CD8-positive, alpha-beta memory T cell (primary cell): ENCODE data around the gene C1orf105. TPM values are rescaled to one million over a fixed set of nuclear protein-coding genes. Genes with fewer than 3 reads are reported as not detected.

Source experiments
- CTCF ChIA-PET: fragments of 350-600 bp; sonication (Branson Sonifier 250); formaldehyde crosslinking; loops from one replicate; lab custom pipeline; 2021; ENCODE audit warnings: antibody characterized with exemption; lab: Charles Lee
- POLR2A ChIA-PET: fragments of 350-600 bp; sonication (Branson Sonifier 250); formaldehyde crosslinking; loops from one replicate; lab custom pipeline; 2021; ENCODE audit warnings: antibody characterized with exemption; lab: Charles Lee
- DNase-seq, 5 donors: peaks; one replicate each; pipeline versions ENCODE4 v3.0.0 to v3.0.0-alpha.2; 2020 to 2022; ENCODE audit warnings: mixed read lengths in 1 of 5
- H3K27ac ChIP-seq: one replicate; pipeline ENCODE4 v1.7.0; 2013; ENCODE audit warnings: low read depth, mild to moderate bottlenecking, low read length, moderate library complexity
- H3K27me3 ChIP-seq: 2 replicates; pipeline ENCODE4 v1.7.0; 2013; ENCODE audit warnings: low read length, mild to moderate bottlenecking; ENCODE audit not compliant: insufficient read depth, poor library complexity, severe bottlenecking
- H3K36me3 ChIP-seq: 2 replicates; pipeline ENCODE4 v1.7.0; 2013; ENCODE audit warnings: mild to moderate bottlenecking, low read length, moderate library complexity; ENCODE audit not compliant: insufficient read depth
- H3K4me1 ChIP-seq: 2 replicates; pipeline ENCODE4 v1.7.0; 2013; ENCODE audit warnings: mild to moderate bottlenecking, low read length, moderate library complexity; ENCODE audit not compliant: insufficient read depth
- H3K4me3 ChIP-seq: 2 replicates; pipeline ENCODE4 v1.7.0; 2013; ENCODE audit warnings: mild to moderate bottlenecking, low read length
- H3K9me3 ChIP-seq: 2 replicates; pipeline ENCODE4 v1.7.0; 2013; ENCODE audit warnings: mild to moderate bottlenecking, low read length
- H3K27ac Mint-ChIP-seq, 8 donors: one replicate each; pipeline ENCODE4 v1.8.0; 2020 to 2021; ENCODE audit warnings: mixed read lengths in 8 of 8, mild to moderate bottlenecking in 6 of 8, inconsistent platforms in 3 of 8, moderate library complexity in 3 of 8
- H3K27me3 Mint-ChIP-seq, 2 donors: one replicate each; pipeline ENCODE4 v1.8.0; 2020 to 2021; ENCODE audit warnings: mixed read lengths in 2 of 2, mild to moderate bottlenecking in 1 of 2, moderate library complexity in 1 of 2
- H3K36me3 Mint-ChIP-seq, 3 donors: one replicate each; pipeline ENCODE4 v1.8.0; 2020 to 2021; ENCODE audit warnings: mixed read lengths in 3 of 3, inconsistent platforms in 1 of 3, mild to moderate bottlenecking in 1 of 3
- H3K4me1 Mint-ChIP-seq, 3 donors: one replicate each; pipeline ENCODE4 v1.8.0; 2020 to 2021; ENCODE audit warnings: mixed read lengths in 3 of 3, inconsistent platforms in 1 of 3, mild to moderate bottlenecking in 1 of 3
- H3K4me3 Mint-ChIP-seq, 7 donors: one replicate each; pipeline ENCODE4 v1.8.0; 2020 to 2021; ENCODE audit warnings: mixed read lengths in 7 of 7, mild to moderate bottlenecking in 6 of 7, moderate library complexity in 4 of 7, inconsistent platforms in 2 of 7
- H3K9me3 Mint-ChIP-seq, 5 donors: one replicate each; pipeline ENCODE4 v1.8.0; 2020 to 2022; ENCODE audit warnings: mixed read lengths in 5 of 5, mild to moderate bottlenecking in 3 of 5, moderate library complexity in 2 of 5, inconsistent platforms in 1 of 5
- polyA plus RNA-seq: library from polyadenylated mRNA; unstranded; fragments of 300-500 nt; fragmentation: Illumina TruSeq; gene quantifications from one replicate; pipeline ENCODE4 v1.2.3, GENCODE V29; 2021
- total RNA-seq, 2 experiments: library from RNA; stranded (reverse); gene quantifications; one replicate each; pipeline ENCODE4 v1.2.3, GENCODE V29; 2021

Gene C1orf105
- total and polyA plus RNA-seq, 3 experiments from 2014 or later = not detected

- POLR2A ChIA-PET = interaction anchor here (1.0 to 1.2 kb wide), 5 partner anchors 15 to 89 kb away, joined by 3 to 4 read pairs (median 3); no protein-coding TSS in a partner anchor
- Histone ChIP-seq H3K36me3 (peaks cover 5% of the 10 kb centered on the region), H3K9me3 (no peaks in the 10 kb centered on the region), H3K27me3 (no peaks in the 10 kb centered on the region), H3K27ac (peak within 1 kb of the TSS; percentile 81), H3K4me3 (peak within 1 kb of the TSS; percentile 75), H3K4me1 (peaks cover 26% of the 10 kb centered on the region)
- peak; percentile 83 to 93 (median 87) for DNase-seq
- Mint-ChIP-seq H3K4me1 (peaks cover 42 to 50% (median 46%) of the 10 kb centered on the region in 3 donors), H3K4me3 (peak within 1 kb of the TSS; percentile 92 to 97 (median 94)), H3K27me3 (peaks cover 0 to 2% of the 10 kb centered on the region in 2 donors), H3K36me3 (peaks cover 0 to 26% (median 16%) of the 10 kb centered on the region in 3 donors), H3K27ac (peak within 1 kb of the TSS; percentile 82 to 97 (median 93)), H3K9me3 (no peaks in the 10 kb centered on the region)
- CTCF ChIA-PET = interaction anchor here (0.9 to 5.9 kb wide), 16 partner anchors 10 to 700 kb away, joined by 3 to 55 read pairs (median 3); no protein-coding TSS in a partner anchor
Observed at GRCh38 chr1:172443666-172444453, 23.4 kb downstream of the C1orf105 start, which contains the start of gene PIGC. Gene PIGC (minus strand): TSS chr1:172444069. CDS start chr1:172442622, 1,447 bp downstream.

DNA sequence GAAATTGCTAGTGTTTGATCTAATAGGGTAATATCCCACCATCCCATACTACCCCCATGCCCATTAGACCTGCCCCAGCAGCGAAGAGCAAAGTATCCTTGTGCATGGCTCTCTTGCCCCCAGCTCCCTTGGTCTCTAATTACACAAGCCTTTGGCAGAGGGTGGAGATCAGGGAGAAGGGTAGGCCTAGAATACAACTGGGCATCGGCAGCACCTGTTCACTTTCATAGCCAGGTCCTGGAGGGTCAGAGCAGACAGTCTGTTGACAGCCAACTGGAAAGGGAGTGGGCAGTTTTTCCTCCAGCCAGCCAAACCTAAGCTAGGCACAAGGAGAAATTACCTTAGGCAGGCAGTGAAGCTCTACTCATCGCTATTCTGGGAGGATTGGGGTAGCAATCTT, 26.1 kb downstream of the C1orf105 start:
- peaks cover 5% of the 10 kb centered on the region for H3K36me3 ChIP-seq
- ChIA-PET CTCF (interaction anchor here (1.0 kb wide), 1 partner anchor 17 kb away, joined by 3 read pairs; no protein-coding TSS in a partner anchor), POLR2A (no interaction called here)
- no peaks in the 10 kb centered on the region for H3K27me3 ChIP-seq
- Mint-ChIP-seq H3K4me1 (peaks cover 32 to 51% (median 49%) of the 10 kb centered on the region in 3 donors), H3K36me3 (peaks cover 0 to 13% (median 9%) of the 10 kb centered on the region in 3 donors), H3K27ac (no peak overlapping the region), H3K4me3 (peak overlapping the region in 1 of 7 donors; percentile 36), H3K27me3 (peaks cover 0 to 2% of the 10 kb centered on the region in 2 donors), H3K9me3 (no peaks in the 10 kb centered on the region)
- H3K4me1 ChIP-seq = peaks cover 42% of the 10 kb centered on the region
- no peaks in the 10 kb centered on the region for H3K9me3 ChIP-seq
- no peak overlapping the region for H3K4me3 ChIP-seq
- H3K27ac ChIP-seq = no peak overlapping the region
- DNase-seq = no peak

DNA sequence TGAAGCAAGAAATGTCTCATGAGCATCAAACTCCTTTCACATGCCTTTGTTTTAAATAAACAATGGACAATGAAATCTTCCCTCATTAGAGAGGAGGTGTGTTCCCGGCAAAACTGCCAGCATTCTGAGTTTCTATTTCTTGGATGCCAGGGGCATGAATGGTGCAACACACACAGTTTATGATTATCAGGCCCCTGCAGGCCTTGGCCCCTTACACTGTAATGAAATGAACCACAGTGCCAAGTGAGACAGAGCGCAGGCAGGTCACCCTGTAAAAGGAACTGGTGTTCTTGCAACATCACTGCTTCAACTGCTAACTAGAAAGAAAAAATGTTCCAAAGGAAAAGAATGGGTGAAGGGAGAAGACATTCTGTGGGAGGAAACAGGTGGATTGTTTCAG, 27.2 kb downstream of the C1orf105 start:
- Mint-ChIP-seq H3K27me3 (peaks cover 0 to 2% of the 10 kb centered on the region in 2 donors), H3K4me1 (peaks cover 21 to 40% (median 38%) of the 10 kb centered on the region in 3 donors), H3K9me3 (no peaks in the 10 kb centered on the region), H3K4me3 (no peak overlapping the region), H3K36me3 (peaks cover 0 to 4% (median 0%) of the 10 kb centered on the region in 3 donors), H3K27ac (no peak overlapping the region)
- Histone ChIP-seq H3K36me3 (no peaks in the 10 kb centered on the region), H3K4me3 (no peak overlapping the region), H3K27ac (no peak overlapping the region), H3K9me3 (no peaks in the 10 kb centered on the region), H3K4me1 (peaks cover 31% of the 10 kb centered on the region), H3K27me3 (no peaks in the 10 kb centered on the region)
- POLR2A ChIA-PET = no interaction called here
- no peak for DNase-seq
- CTCF ChIA-PET = no interaction called here

DNA sequence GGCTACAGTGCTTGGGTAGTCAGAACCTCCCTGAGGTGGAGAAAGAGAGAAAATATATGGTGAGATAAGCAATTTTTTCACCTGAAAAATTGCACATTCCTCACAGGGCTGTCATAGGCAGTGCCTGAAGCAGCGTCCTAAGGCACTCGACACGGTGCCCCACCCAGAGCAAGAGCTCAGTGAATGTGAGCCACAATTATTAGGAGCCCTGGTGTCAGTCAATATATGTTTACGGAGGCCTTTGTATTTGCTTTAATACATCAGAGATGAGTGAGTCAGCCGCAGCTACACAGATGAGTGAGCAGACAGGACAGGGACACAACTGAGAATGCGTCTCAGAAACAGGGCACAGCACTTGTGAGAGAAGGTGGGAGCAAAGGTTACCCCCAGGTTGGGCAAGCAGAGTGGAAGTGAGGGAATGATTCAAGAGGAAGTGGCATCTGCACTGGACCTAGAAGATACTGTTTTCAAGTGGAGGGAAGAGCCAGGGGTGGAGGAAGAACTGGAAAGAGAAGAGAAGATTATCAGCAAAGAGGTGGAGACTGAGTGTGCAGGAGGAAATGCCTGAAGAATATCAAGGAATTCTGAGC, 28.6 kb downstream of the C1orf105 start:
- H3K4me3 ChIP-seq = no peak overlapping the region
- no peaks in the 10 kb centered on the region for H3K9me3 Mint-ChIP-seq
- no peak overlapping the region for H3K27ac Mint-ChIP-seq
- no peaks in the 10 kb centered on the region for H3K36me3 Mint-ChIP-seq
- no peaks in the 10 kb centered on the region for H3K9me3 ChIP-seq
- ChIA-PET CTCF (no interaction called here), POLR2A (no interaction called here)
- H3K4me1 ChIP-seq = peaks cover 22% of the 10 kb centered on the region
- no peak overlapping the region for H3K4me3 Mint-ChIP-seq
- no peaks in the 10 kb centered on the region for H3K27me3 ChIP-seq
- H3K27me3 Mint-ChIP-seq = peaks cover 0 to 2% of the 10 kb centered on the region in 2 donors
- H3K4me1 Mint-ChIP-seq = peaks cover 10 to 29% (median 28%) of the 10 kb centered on the region in 3 donors
- no peaks in the 10 kb centered on the region for H3K36me3 ChIP-seq
- DNase-seq = no peak
- no peak overlapping the region for H3K27ac ChIP-seq

DNA sequence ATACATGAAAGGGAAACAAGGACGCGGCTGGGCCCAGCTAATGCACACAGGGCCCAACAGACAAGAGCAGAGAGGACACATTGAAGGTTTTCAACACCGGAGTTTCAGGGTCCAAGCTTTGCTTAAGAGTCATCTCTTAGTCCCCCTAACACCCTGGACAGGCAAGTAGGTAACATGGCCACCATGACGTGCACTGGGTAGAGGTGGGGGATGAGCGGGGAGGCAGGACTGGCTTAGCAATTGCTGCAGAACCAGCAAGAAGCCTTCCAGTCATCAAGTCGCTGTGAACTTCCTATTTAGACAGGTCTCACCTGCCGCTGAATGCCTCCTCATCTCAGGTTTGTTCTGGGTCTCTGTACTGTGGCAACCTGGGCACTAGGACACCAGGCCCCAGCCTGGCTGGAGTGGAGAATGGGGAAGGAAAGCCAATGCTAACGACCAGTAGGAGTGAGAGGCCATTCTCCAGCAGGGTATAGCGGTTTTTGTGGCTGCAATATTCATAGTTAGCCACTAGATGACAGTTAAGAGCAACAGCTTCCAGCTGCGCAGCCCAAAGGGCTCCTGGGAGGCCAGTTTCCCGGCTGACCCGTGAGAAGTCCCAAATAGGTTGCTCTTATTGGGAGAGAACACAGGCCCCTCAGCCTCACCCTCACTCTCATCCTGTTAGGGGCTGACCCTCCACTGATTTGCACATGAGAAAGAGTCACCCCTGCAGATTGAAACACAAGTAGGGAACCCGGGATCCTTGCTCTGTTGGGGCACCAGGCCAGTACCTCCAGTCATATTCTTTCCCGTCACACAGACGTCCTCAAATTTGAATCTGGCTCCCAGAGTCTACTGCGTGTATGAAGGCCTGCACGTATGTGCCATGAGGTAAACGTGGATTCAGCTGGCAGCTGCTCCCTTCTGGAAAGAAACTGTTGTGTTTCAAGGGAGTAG, 29.4 kb downstream of the C1orf105 start:
- H3K27ac Mint-ChIP-seq = peak overlapping the region in 1 of 8 donors; percentile 16
- no peaks in the 10 kb centered on the region for H3K9me3 Mint-ChIP-seq
- Histone ChIP-seq H3K27ac (no peak overlapping the region), H3K4me3 (peak overlapping the region; percentile 19), H3K36me3 (no peaks in the 10 kb centered on the region), H3K27me3 (no peaks in the 10 kb centered on the region), H3K9me3 (no peaks in the 10 kb centered on the region), H3K4me1 (peaks cover 17% of the 10 kb centered on the region)
- no peaks in the 10 kb centered on the region for H3K36me3 Mint-ChIP-seq
- H3K27me3 Mint-ChIP-seq = peaks cover 0 to 4% of the 10 kb centered on the region in 2 donors
- POLR2A ChIA-PET = no interaction called here
- peak overlapping the region in 3 of 7 donors; percentile 7 to 62 (median 11) for H3K4me3 Mint-ChIP-seq
- H3K4me1 Mint-ChIP-seq = peaks cover 6 to 24% (median 22%) of the 10 kb centered on the region in 3 donors
- DNase-seq = peak in 2 of 5 donors; percentile 13 to 32
- CTCF ChIA-PET = interaction anchor here (0.6 to 1.7 kb wide), 4 partner anchors 11 to 339 kb away, joined by 3 to 4 read pairs (median 3); no protein-coding TSS in a partner anchor

GRCh38 chr1:172450524-172450885, 30.0 kb downstream of the C1orf105 start:
- peaks cover 0 to 4% of the 10 kb centered on the region in 2 donors for H3K27me3 Mint-ChIP-seq
- no peaks in the 10 kb centered on the region for H3K9me3 ChIP-seq
- no peak for DNase-seq
- H3K4me1 Mint-ChIP-seq = peaks cover 6 to 24% (median 22%) of the 10 kb centered on the region in 3 donors
- no peaks in the 10 kb centered on the region for H3K9me3 Mint-ChIP-seq
- H3K27ac ChIP-seq = no peak overlapping the region
- peaks cover 17% of the 10 kb centered on the region for H3K4me1 ChIP-seq
- H3K27ac Mint-ChIP-seq = peak overlapping the region in 1 of 8 donors; percentile 49
- H3K27me3 ChIP-seq = no peaks in the 10 kb centered on the region
- H3K4me3 Mint-ChIP-seq = peak overlapping the region in 1 of 7 donors; percentile 62
- no peaks in the 10 kb centered on the region for H3K36me3 ChIP-seq
- no peak overlapping the region for H3K4me3 ChIP-seq
- ChIA-PET CTCF (interaction anchor here (0.6 to 1.7 kb wide), 4 partner anchors 11 to 339 kb away, joined by 3 to 4 read pairs (median 3); no protein-coding TSS in a partner anchor), POLR2A (no interaction called here)
- no peaks in the 10 kb centered on the region for H3K36me3 Mint-ChIP-seq

DNA sequence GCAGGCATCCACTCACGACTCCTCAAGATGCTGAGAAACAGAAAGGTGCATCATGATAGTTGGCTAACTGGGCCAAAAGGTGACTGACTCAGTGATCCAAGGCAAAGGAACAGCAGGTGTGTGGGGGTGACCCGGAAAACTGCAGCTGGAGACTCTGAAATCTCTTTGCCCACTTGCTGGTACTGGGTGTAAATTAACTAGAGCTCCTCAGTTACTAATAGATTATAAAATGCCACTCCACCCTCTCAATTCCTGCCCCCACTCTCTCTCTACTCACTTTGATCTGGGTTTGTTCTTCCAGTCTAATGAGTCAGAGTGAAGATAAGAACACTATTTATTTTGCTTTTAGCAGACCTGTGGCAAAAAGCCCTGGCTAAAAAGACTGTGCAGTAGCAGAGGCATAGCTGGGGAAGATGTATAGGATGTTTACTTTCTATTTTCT, 30.5 kb downstream of the C1orf105 start:
- CTCF ChIA-PET = interaction anchor here (1.2 to 2.1 kb wide), 3 partner anchors 12 to 277 kb away, joined by 3 to 7 read pairs (median 4); no protein-coding TSS in a partner anchor
- H3K36me3 Mint-ChIP-seq = no peaks in the 10 kb centered on the region
- peaks cover 0 to 4% of the 10 kb centered on the region in 2 donors for H3K27me3 Mint-ChIP-seq
- peaks cover 6 to 24% (median 22%) of the 10 kb centered on the region in 3 donors for H3K4me1 Mint-ChIP-seq
- H3K4me1 ChIP-seq = peaks cover 17% of the 10 kb centered on the region
- H3K27me3 ChIP-seq = no peaks in the 10 kb centered on the region
- no peaks in the 10 kb centered on the region for H3K9me3 Mint-ChIP-seq
- POLR2A ChIA-PET = no interaction called here
- H3K9me3 ChIP-seq = no peaks in the 10 kb centered on the region
- H3K27ac ChIP-seq = peak overlapping the region; percentile 10
- peak overlapping the region in 1 of 7 donors; percentile 62 for H3K4me3 Mint-ChIP-seq
- no peaks in the 10 kb centered on the region for H3K36me3 ChIP-seq
- no peak overlapping the region for H3K4me3 ChIP-seq
- peak overlapping the region in 1 of 8 donors; percentile 49 for H3K27ac Mint-ChIP-seq
- no peak for DNase-seq
